Activated CD4-positive, alpha-beta T cell treated with anti-CD3 and anti-CD28 coated beads, Interleukin-2, amount 10 ng/mL, durations not matched to agents 24 days and 14 days (primary cell): ENCODE results near the gene MOGAT2. TPM values are rescaled to one million over a fixed set of nuclear protein-coding genes. Genes with fewer than 3 reads are reported as not detected.

Experiments
- DNase-seq: peaks from one replicate; pipeline ENCODE4 v3.0.0; 2022
- H3K27ac Mint-ChIP-seq: one replicate; pipeline ENCODE4 v1.8.0; 2022; ENCODE audit warnings: mild to moderate bottlenecking, mixed read lengths
- H3K27me3 Mint-ChIP-seq: one replicate; pipeline ENCODE4 v1.8.0; 2022; ENCODE audit warnings: mixed read lengths
- H3K36me3 Mint-ChIP-seq: one replicate; pipeline ENCODE4 v1.8.0; 2022; ENCODE audit warnings: low read depth, mild to moderate bottlenecking, mixed read lengths
- H3K4me1 Mint-ChIP-seq: one replicate; pipeline ENCODE4 v1.8.0; 2021; ENCODE audit warnings: mixed read lengths
- H3K4me3 Mint-ChIP-seq: one replicate; pipeline ENCODE4 v1.8.0; 2022; ENCODE audit warnings: mild to moderate bottlenecking, moderate library complexity, mixed read lengths
- H3K9me3 Mint-ChIP-seq: one replicate; pipeline ENCODE4 v1.8.0; 2021; ENCODE audit warnings: mixed read lengths
- intact Hi-C: fragments of 100-400 bp; cut with micrococcal nuclease; formaldehyde crosslinking; loops from one replicate; pipeline ENCODE4 v1.15.1; 2023
- total RNA-seq: library from RNA; stranded (reverse); gene quantifications from 2 replicates; pipeline ENCODE4 v1.2.3, GENCODE V29; 2022

Gene MOGAT2
- total RNA-seq, 1 donor from 2014 or later = not detected

GRCh38 chr11:75770102-75770501 lies 52.5 kb downstream of the MOGAT2 start:
- Mint-ChIP-seq H3K4me3 (peak overlapping the region; percentile 84), H3K36me3 (peaks cover 5% of the 10 kb centered on the region), H3K27ac (no peak overlapping the region), H3K4me1 (peaks cover 44% of the 10 kb centered on the region), H3K9me3 (no peaks in the 10 kb centered on the region), H3K27me3 (peaks cover 26% of the 10 kb centered on the region)
- intact Hi-C loops = no loop called here
- no peak for DNase-seq

DNA sequence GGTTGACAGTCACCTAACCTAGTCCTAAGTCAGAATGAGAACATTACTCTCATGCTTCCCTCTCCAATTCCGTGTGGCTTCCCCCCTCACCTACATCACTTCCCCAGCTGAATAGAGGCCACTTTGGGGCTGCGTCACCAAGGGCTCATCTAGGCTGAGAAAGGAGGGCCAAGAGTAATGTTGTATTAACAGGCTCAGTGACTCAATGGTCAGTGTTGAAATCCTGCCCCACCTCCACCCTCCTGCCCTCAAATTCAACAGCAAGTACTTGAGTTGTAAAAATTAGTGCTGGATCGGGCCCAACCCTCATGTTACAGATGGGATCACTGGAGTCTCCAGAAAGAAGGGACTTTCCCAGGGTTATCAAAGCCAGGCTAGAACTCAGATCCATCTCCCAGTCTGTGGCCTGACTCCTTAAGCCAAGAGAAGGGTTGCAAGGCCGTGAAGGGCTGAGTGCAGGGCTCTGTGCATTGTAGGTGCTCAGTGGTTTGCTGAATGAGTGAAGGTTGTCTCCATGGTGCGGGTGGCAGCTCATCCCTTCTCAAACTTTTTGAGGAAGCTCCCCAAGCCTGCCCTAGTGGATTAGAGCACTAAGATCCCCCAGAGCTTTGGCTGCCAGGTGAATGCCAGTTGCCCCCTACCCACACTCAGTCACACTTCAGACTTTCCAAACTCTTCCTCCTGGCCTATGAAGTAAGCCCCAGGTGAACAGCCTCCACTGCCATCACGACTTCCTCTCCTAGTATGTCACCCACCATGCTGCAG lies 54.2 kb downstream of the MOGAT2 start:
- H3K27ac Mint-ChIP-seq = no peak overlapping the region
- no peak for DNase-seq
- intact Hi-C loops = no loop called here

DNA sequence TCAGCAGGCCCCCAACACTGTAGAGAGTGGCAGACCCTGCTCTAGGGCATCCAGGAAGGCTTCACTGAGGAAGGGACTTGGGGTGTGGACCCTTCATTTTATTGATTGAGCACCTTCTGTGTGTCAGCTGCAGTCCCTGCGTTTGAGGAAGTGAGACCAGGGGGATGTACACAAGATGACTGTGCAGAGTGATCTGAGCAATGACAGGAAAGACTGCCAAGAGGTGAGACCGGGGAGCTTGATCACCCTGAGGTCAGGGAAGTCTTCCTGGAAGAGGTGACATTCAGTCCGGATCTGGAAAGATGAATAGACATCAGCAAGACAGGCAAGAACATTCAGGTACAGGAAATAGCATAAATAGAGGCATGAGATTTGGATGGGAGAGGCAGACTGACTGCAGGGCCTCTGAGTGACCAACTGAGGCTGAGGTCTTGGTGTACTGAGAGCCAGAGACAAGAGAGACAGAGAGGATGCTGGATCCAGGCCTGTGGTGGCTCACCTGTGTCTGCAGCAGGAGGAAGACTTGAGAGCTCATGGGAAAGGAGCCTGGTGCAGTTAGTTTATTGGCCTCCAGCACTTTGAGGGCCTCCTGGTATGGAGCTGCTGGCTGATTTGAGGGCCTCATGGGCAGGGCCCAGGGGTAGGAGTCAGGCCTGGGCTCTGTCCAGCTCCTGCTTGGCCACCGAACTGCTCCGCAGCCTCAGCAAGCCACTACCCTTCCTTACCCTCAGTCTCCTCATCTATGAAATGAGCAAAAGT lies 56.1 kb downstream of the MOGAT2 start:
- Mint-ChIP-seq H3K27ac (peak overlapping the region; percentile 15), H3K36me3 (peaks cover 3% of the 10 kb centered on the region), H3K27me3 (peaks cover 22% of the 10 kb centered on the region), H3K9me3 (no peaks in the 10 kb centered on the region), H3K4me1 (peaks cover 43% of the 10 kb centered on the region), H3K4me3 (peak overlapping the region; percentile 36)
- DNase-seq = peak; percentile 75
- intact Hi-C loops = no loop called here

More for the DNA sequence above, 54.2 kb downstream of the MOGAT2 start:
- Mint-ChIP-seq H3K27me3 (peaks cover 26% of the 10 kb centered on the region), H3K4me1 (peaks cover 45% of the 10 kb centered on the region), H3K9me3 (no peaks in the 10 kb centered on the region), H3K4me3 (no peak overlapping the region), H3K36me3 (peaks cover 5% of the 10 kb centered on the region)

- Mint-ChIP-seq H3K27me3 (peaks cover 12% of the 10 kb centered on the region), H3K4me3 (no peak overlapping the region), H3K36me3 (peaks cover 3% of the 10 kb centered on the region), H3K9me3 (no peaks in the 10 kb centered on the region), H3K27ac (no peak overlapping the region), H3K4me1 (peaks cover 38% of the 10 kb centered on the region)
- no peak for DNase-seq
- intact Hi-C loops = no loop called here
These were observed 57.4 kb downstream of the MOGAT2 start for GRCh38 chr11:75775056-75775455.

- Mint-ChIP-seq H3K9me3 (no peaks in the 10 kb centered on the region), H3K36me3 (peaks cover 3% of the 10 kb centered on the region), H3K4me3 (no peak overlapping the region), H3K27me3 (peaks cover 2% of the 10 kb centered on the region), H3K4me1 (peaks cover 32% of the 10 kb centered on the region), H3K27ac (no peak overlapping the region)
- no peak for DNase-seq
- intact Hi-C loops = no loop called here
These were observed 58.9 kb downstream of the MOGAT2 start for GRCh38 chr11:75776546-75776945.

DNA sequence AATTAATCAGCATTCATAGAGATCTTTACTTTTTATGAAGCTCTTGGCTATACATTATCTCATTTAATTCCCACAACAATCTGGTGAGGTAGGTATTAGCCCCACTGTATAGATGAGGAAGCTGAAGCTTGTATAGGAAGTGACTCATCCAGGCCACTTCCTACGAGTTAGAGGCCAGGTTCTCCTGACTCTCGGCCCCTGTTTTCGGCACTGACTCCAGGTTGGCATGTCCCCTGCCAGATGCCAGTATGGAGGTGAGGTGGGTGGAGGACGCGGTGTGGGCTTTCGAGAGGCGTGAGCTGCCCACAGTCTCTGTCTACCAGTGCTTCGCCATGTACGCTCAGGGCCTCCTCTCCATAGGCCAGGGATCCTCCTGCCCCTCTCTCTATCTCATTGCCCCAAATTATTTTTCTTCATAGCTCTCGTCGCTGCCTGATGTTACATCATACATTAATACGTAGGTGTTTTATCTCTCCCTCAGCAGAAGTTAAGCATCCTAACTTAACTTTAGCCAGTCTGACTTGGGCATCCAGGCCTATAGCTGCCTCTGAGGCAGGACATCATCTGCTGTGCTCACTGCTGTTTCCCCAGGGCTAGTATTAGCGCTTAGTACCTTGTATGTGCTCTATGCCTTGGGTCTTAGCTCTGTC lies 59.9 kb downstream of the MOGAT2 start:
- Mint-ChIP-seq H3K27ac (no peak overlapping the region), H3K36me3 (peaks cover 3% of the 10 kb centered on the region), H3K4me1 (peaks cover 29% of the 10 kb centered on the region), H3K9me3 (no peaks in the 10 kb centered on the region), H3K27me3 (no peaks in the 10 kb centered on the region), H3K4me3 (no peak overlapping the region)
- no peak for DNase-seq
- intact Hi-C loops = no loop called here

DNA sequence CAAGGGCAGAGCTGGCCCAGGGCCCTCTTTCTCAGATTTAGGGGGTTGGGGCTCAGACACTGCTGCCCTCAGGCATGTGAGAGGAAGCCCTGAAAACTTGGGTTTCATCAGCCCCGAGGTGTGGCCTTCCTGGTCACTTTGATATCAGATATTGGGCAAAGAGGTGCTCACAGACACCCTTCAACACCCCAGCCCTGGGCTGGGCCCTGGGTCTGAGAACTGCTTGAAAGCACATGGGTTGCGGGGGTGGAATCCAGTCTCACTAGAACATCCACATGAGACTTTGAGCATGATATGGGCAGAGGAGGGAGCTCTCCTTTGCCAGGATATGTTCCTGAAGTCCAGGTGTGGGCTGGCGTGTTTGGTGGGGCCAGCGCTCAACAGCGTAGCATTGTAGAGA lies 61.3 kb downstream of the MOGAT2 start:
- Mint-ChIP-seq H3K36me3 (no peaks in the 10 kb centered on the region), H3K4me1 (peaks cover 26% of the 10 kb centered on the region), H3K27me3 (no peaks in the 10 kb centered on the region), H3K4me3 (no peak overlapping the region), H3K9me3 (no peaks in the 10 kb centered on the region), H3K27ac (no peak overlapping the region)
- no peak for DNase-seq
- intact Hi-C loops = no loop called here

DNA sequence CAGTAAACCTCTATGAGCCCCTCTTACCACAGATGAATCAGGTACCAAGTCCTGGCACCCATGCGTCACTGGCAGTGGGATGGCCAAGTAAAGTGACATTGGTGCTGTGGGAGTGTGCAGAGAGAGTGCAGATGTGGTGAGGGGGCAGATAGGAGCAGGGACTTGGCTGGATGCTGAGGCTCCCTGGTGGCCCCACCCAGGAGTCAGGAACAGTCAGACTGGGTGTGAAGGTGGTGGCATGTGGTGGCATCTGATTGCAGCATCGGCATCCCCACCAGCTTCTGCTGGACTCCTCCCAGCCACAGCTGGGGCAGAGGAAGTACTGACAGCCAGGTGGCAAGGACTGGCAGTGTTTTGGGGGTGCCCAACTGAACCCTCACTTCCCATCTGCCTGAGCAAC lies 62.3 kb downstream of the MOGAT2 start:
- Mint-ChIP-seq H3K4me1 (peaks cover 24% of the 10 kb centered on the region), H3K9me3 (no peaks in the 10 kb centered on the region), H3K27me3 (no peaks in the 10 kb centered on the region), H3K36me3 (no peaks in the 10 kb centered on the region), H3K27ac (no peak overlapping the region), H3K4me3 (no peak overlapping the region)
- DNase-seq = no peak
- intact Hi-C loops = no loop called here

DNA sequence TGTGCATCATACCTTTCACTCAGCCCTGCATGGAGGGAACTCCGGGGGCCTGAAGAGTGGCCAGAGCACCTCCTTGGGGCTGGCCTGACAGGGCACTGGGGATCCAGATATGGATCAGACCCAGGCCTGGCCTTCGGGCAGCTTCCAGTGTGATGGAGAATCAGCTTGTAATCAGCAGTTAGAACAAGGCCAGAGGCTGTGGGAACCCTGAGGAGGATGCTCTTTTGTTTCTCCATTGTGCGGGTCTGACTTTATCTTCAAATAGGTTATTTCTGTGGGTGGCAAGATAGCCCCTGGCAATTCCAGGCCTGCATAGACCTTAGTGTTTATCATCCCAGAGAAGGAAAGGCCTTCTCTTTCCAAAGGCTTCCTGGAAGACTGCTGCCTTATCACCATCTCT lies 63.2 kb downstream of the MOGAT2 start:
- no peaks in the 10 kb centered on the region for H3K27me3 Mint-ChIP-seq
- H3K9me3 Mint-ChIP-seq = no peaks in the 10 kb centered on the region
- no peaks in the 10 kb centered on the region for H3K36me3 Mint-ChIP-seq
- H3K4me3 Mint-ChIP-seq = no peak overlapping the region
- H3K27ac Mint-ChIP-seq = no peak overlapping the region
- H3K4me1 Mint-ChIP-seq = peaks cover 24% of the 10 kb centered on the region
- DNase-seq = no peak
- intact Hi-C loops = no loop called here

DNA sequence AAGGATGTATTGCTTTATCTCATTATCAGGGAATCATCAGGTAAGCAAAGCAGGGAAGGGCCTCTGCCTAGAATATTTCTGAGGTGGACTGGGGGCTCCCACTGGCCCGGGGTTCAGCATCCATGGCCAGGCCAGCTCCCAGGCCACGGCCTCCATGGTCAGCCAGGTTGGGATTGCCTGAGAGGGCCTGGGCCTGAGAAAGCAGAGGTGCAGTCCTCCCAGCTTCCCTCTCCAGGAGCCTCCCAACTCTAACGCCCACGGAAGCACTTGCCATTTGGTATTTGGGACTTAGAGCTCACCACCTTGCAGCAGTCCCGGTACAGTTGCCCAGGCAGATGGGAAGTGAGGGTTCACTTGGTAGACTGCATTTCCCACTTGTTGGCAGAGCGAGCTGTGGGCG lies 63.7 kb downstream of the MOGAT2 start:
- H3K4me3 Mint-ChIP-seq = no peak overlapping the region
- H3K4me1 Mint-ChIP-seq = peaks cover 21% of the 10 kb centered on the region
- no peaks in the 10 kb centered on the region for H3K27me3 Mint-ChIP-seq
- H3K27ac Mint-ChIP-seq = no peak overlapping the region
- no peaks in the 10 kb centered on the region for H3K36me3 Mint-ChIP-seq
- DNase-seq = no peak
- no peaks in the 10 kb centered on the region for H3K9me3 Mint-ChIP-seq
- intact Hi-C loops = no loop called here

DNA sequence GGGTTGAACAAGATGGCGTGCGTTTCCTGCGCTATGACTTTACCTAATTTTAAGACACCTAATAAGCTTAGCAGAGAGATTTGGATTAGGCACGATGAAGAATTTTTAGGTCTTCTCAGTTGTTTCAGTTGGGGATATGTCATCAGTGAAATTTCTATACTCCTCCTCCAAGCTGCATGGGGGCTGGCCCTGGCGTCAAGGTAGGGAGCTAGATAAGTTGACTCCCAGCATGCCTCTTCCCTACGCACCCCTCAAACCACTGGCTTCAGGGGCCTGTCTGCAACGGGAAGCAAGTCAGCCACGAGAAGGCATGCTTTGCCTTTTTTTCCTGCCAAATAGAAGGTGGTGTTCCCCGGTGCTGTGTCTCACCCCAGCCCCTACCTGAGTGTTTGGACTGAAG lies 64.2 kb downstream of the MOGAT2 start:
- peaks cover 19% of the 10 kb centered on the region for H3K4me1 Mint-ChIP-seq
- H3K36me3 Mint-ChIP-seq = no peaks in the 10 kb centered on the region
- H3K4me3 Mint-ChIP-seq = no peak overlapping the region
- H3K9me3 Mint-ChIP-seq = no peaks in the 10 kb centered on the region
- no peak overlapping the region for H3K27ac Mint-ChIP-seq
- H3K27me3 Mint-ChIP-seq = no peaks in the 10 kb centered on the region
- intact Hi-C loops = no loop called here
- DNase-seq = no peak

Other genes with a start within 250 kb of the MOGAT2 start
- 13.4 and 14.5 TPM in 2 replicates for gene GDPD5, start 191.9 kb upstream of the MOGAT2 start, total RNA-seq
- gene SERPINH1, start 155.6 kb upstream of the MOGAT2 start, total RNA-seq = 29.6 and 30.3 TPM in 2 replicates
- gene MAP6, start 48.8 kb upstream of the MOGAT2 start, total RNA-seq = 0.09 and 0.14 TPM in 2 replicates
- 7.3 and 8.6 TPM in 2 replicates for gene DGAT2, start 50.9 kb downstream of the MOGAT2 start, total RNA-seq
- 18.2 and 19.2 TPM in 2 replicates for gene UVRAG, start 97.4 kb downstream of the MOGAT2 start, total RNA-seq